Progenitor cell of endocrine pancreas (in vitro differentiated cells): Measurements from ENCODE around the gene PLAGL1. TPM values are rescaled to one million over a fixed set of nuclear protein-coding genes. Genes with fewer than 3 reads are reported as not detected.

ENCODE experiments used
- DNase-seq: peaks from one replicate; pipeline ENCODE4 v3.0.0; 2021; ENCODE audit warnings: low spot score; ENCODE audit not compliant: unreplicated experiment
- H3K27ac Mint-ChIP-seq: 2 replicates; pipeline ENCODE4 v1.8.0; 2021; ENCODE audit warnings: mild to moderate bottlenecking, moderate library complexity, mixed read lengths
- H3K27me3 Mint-ChIP-seq: 2 replicates; pipeline ENCODE4 v1.8.0; 2021; ENCODE audit warnings: mixed read lengths
- H3K36me3 Mint-ChIP-seq: 2 replicates; pipeline ENCODE4 v1.8.0; 2022; ENCODE audit warnings: mixed read lengths; ENCODE audit not compliant: insufficient read depth
- H3K4me1 Mint-ChIP-seq: 2 replicates; pipeline ENCODE4 v1.8.0; 2021; ENCODE audit warnings: low read depth, mixed read lengths
- H3K4me3 Mint-ChIP-seq: 2 replicates; pipeline ENCODE4 v1.8.0; 2021; ENCODE audit warnings: low read depth, mild to moderate bottlenecking, moderate library complexity, mixed read lengths
- H3K9me3 Mint-ChIP-seq: 2 replicates; pipeline ENCODE4 v1.8.0; 2021; ENCODE audit warnings: low read depth, mixed read lengths
- total RNA-seq: library from RNA; stranded (reverse); gene quantifications from 2 replicates; pipeline ENCODE4 v1.2.1, GENCODE V29; 2021
- TF ChIP-seq, protein P1 (sequence below): fragments of 200-600 bp; sonication (generic); IDR thresholded peaks from one replicate; pipeline ENCODE4 v1.5.0; 2021; ENCODE audit warnings: antibody characterized with exemption, mild to moderate bottlenecking; ENCODE audit not compliant: unreplicated experiment

PLAGL1 gene
- total RNA-seq, 1 donor from 2014 or later, result 23.7 TPM

DNA sequence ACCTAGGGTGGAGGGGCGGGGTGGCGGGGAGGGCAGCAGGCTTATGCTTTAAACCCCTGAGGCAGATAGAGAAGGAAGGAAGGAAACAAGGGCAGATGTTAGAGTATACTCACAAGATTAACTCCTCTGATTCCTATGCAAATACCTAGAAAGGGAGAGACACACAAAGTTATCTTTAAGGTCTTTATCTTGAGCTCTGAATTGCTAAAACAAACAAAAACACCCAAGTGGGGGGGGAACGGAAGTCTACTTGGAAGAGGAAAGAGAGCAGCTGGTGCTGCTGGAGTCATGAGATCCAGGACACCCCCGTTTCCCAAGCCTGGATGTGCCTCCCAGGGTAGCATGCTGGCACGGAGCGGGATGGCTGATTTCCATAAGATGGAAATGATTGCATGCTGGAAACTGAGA lies 43.4 kb downstream of the PLAGL1 start:
- Mint-ChIP-seq H3K27me3 (peaks cover 77% of the 10 kb centered on the region), H3K36me3 (no peaks in the 10 kb centered on the region), H3K9me3 (no peaks in the 10 kb centered on the region), H3K4me1 (peaks cover 46% of the 10 kb centered on the region), H3K27ac (no peak overlapping the region), H3K4me3 (no peak overlapping the region)
- TF ChIP-seq, protein P1, sequence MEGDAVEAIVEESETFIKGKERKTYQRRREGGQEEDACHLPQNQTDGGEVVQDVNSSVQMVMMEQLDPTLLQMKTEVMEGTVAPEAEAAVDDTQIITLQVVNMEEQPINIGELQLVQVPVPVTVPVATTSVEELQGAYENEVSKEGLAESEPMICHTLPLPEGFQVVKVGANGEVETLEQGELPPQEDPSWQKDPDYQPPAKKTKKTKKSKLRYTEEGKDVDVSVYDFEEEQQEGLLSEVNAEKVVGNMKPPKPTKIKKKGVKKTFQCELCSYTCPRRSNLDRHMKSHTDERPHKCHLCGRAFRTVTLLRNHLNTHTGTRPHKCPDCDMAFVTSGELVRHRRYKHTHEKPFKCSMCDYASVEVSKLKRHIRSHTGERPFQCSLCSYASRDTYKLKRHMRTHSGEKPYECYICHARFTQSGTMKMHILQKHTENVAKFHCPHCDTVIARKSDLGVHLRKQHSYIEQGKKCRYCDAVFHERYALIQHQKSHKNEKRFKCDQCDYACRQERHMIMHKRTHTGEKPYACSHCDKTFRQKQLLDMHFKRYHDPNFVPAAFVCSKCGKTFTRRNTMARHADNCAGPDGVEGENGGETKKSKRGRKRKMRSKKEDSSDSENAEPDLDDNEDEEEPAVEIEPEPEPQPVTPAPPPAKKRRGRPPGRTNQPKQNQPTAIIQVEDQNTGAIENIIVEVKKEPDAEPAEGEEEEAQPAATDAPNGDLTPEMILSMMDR, result no peak
- no peak for DNase-seq

DNA sequence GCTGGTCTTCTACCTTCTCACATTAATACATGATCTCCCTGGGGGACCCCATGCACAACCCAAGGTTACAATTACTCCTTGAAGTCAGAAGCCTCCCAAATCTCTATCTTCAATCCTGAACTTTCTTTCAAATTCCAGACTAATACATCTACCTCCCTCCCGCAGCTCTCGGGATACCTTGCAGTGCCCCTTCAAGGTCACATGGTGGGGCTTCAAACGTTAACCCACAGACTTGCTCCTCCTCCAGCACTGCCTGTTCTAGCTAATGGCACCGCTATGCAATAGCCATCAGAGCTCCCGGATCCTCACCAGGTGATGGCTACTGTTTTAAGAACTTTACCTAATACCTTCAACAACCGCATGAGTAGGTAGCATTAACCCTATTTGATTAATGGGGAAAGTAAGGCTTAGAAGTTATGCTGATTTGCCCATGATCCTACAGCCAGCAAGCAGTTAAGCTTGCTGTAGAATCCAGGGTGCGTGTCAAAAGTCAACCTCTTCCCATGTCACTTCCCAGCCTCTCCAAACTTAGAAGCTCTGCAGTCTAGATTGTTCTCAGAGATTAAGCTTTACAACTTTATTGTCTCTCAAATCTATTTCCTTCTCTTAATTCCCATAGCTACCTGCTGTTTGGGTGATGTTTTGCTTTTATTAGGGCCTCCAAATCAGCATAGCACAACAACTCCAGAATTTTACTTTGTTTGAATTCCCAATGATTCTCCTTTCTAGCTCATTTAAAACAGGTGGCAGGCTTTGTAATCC lies 44.7 kb downstream of the PLAGL1 start:
- Mint-ChIP-seq H3K27ac (no peak overlapping the region), H3K36me3 (no peaks in the 10 kb centered on the region), H3K27me3 (peaks cover 90% of the 10 kb centered on the region), H3K4me1 (peaks cover 45% of the 10 kb centered on the region), H3K4me3 (no peak overlapping the region), H3K9me3 (no peaks in the 10 kb centered on the region)
- DNase-seq, result no peak
- TF ChIP-seq, protein P1, result no peak

DNA sequence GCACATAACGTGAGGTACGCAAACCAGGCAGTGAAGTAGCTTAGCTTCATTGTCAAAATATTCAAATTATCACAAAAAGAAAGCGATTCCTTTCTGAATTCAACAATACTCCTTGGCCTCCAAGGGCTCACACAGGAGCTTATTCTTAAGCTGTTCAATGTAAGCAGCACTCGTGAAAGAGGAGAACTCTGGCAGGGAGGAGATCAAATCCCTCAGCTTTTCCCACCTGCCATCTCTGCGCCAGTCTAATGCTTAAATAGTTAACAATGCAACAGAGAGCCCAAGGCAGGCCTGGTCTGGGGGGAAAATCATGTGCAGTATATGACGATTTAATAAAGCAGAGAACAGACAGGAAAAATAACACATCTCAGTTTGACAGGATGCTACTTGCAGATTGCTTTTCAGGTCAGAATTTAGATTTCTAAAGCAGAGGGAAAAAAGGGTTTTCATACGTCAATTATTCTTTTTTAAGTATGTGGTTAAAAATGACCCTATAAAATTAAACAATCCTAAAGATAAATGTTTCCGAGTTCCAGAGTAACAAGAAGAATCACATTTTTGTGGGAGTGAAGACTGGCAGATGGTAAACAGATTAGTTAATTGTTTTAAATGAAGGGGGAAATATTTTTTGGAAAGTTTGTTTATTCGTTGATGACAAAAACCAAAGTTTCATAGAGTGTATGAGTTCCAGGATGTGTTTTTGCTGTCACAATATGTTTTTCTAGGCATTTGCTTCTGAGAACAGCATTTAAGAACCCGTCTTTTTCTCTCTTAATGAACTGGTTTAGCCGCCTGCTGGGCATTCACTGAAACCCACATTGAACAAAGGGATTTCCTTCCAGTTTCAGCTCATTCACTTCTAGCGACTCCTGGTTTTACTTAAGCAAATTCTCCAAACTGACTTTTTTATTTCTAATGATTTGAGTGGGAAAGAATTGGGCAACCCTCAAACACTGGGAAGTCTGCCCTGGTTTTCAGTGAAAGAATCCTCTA lies 45.9 kb downstream of the PLAGL1 start:
- Mint-ChIP-seq H3K4me3 (no peak overlapping the region), H3K27ac (no peak overlapping the region), H3K9me3 (no peaks in the 10 kb centered on the region), H3K36me3 (no peaks in the 10 kb centered on the region), H3K27me3 (peaks cover 90% of the 10 kb centered on the region), H3K4me1 (peaks cover 45% of the 10 kb centered on the region)
- TF ChIP-seq, protein P1, result peak; percentile 69
- DNase-seq, result no peak

DNA sequence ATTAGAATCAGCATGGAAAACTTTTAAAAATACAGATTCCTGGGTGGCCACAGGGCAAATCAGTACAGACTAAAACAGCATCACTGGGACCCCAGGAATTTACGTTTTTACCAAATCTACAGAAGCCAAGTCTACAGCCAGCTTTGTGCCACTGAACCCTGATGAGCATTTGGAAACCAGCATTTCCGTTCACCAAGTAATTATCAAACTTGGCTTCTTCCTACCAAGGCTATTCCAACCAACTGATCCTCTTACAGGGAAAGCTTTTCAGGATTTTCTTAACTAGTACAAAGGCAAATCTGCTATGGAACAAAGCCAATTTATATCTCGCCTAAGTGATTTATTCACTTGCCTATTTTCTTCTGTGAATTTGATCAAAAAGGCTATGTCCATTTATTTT lies 47.0 kb downstream of the PLAGL1 start:
- H3K27me3 Mint-ChIP-seq, result peaks cover 90% of the 10 kb centered on the region
- no peak for DNase-seq
- H3K4me1 Mint-ChIP-seq, result peaks cover 44% of the 10 kb centered on the region
- TF ChIP-seq, protein P1, result no peak
- H3K9me3 Mint-ChIP-seq, result no peaks in the 10 kb centered on the region
- no peak overlapping the region for H3K4me3 Mint-ChIP-seq
- no peak overlapping the region for H3K27ac Mint-ChIP-seq
- no peaks in the 10 kb centered on the region for H3K36me3 Mint-ChIP-seq

DNA sequence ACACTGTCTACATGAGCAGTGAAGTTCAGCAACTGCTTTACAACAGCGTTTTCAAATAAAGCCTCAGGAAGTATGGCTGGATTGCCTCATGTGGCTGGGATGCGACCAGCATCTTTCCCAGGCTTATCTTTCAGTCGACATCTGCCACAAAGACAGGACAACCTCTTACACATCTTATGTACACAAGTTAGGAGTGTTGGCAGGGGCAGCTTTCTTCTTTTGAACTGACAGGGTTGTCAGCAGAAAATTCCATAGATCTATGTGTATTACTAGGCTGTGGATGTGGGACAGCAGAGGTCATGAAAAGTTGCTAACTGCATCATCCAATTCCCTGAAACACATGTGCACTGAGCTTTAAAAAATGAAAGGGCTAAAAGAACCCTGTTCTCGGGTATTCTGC lies 48.1 kb downstream of the PLAGL1 start:
- peaks cover 40% of the 10 kb centered on the region for H3K4me1 Mint-ChIP-seq
- no peak overlapping the region for H3K27ac Mint-ChIP-seq
- H3K9me3 Mint-ChIP-seq, result no peaks in the 10 kb centered on the region
- no peaks in the 10 kb centered on the region for H3K36me3 Mint-ChIP-seq
- TF ChIP-seq, protein P1, result no peak
- H3K27me3 Mint-ChIP-seq, result peaks cover 79% of the 10 kb centered on the region
- no peak for DNase-seq
- H3K4me3 Mint-ChIP-seq, result no peak overlapping the region
